Measurements from ENCODE around the gene PCDH11Y.
"Not testable (repeated sequence)": the region's sequence is repeated elsewhere in the genome, so short reads cannot be mapped to it uniquely, and the experiment has no call there.

PCDH11Y gene

DNA sequence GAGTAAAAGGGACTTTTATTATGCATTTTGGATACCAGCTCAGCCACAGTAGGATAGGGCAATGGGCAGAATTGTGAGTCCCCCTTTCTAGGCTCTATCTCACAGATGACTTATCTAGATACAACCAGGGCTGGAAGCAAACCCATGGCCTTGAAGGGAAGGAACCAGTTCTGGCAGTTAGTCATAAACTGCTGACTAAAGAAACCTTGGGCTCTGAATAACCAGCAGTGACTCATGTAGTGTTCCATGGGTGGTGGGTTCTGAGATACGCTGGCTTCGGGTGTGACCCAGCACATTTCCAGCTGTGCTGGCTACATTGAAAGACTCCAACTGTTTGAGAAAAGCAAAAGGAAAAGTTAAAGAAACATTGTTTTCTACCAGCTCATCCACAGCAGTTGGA lies 679.2 kb downstream of the PCDH11Y start:
- H3K4me1 ChIP-seq (ENCODE audit: insufficient read depth, low read length); H3K9me3 ChIP-seq (ENCODE audit: control insufficient read depth, insufficient read depth, low read length); H3K9ac ChIP-seq (ENCODE audit: low read depth, low read length); H3K36me3 ChIP-seq (ENCODE audit: insufficient read depth, low read length): not testable (repeated sequence)

DNA sequence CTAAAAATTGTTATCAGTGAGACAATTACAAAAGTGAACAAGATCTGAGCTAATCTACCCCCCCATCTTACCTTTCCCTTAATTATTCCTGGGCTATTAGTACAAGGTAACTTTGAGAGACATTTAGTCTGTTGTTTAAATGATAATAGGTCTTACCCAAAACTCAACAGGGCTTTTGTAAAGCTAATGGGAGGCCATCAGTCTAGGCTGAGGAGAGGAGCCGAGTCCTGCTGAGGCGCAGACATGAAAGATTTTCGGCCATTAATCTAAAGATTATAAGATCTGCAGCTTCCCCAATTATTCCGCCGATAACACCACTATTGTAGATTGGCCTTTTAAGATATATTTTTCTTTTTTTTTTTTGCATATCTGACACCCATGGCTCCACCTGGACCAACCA lies 708.6 kb downstream of the PCDH11Y start:
- not testable (repeated sequence) for H3K9me3 ChIP-seq (ENCODE audit: control insufficient read depth, insufficient read depth, low read length); H3K4me1 ChIP-seq (ENCODE audit: insufficient read depth, low read length); H3K9ac ChIP-seq (ENCODE audit: low read depth, low read length); H3K36me3 ChIP-seq (ENCODE audit: insufficient read depth, low read length)

DNA sequence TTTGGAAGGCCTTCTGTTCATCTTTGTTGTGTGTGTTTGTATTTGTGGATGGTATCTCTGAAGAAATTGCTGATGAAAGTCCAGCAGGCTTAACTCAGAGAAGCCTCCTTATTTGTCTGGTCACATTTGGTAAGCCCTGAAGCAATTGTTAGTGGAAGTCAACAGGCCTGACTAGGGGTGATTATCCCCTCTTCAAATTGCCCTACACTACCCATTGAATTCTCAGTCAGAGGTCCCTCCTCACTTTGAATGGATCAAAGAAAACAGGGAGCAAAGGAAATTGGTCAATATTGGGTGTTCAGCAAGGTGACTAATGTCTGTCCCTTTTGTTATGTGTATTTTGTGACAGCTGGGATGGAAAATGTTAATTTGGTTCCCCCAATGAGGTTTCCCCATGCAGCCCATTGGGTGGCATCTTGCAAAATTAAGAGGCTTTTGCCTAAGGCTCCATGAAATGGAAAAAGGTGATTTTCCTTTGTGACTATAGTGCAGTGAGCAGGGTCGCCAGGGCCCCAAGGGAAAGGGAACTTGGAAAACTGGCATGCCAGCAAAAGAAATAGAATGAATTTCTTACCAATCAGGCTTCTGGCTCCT lies 709.8 kb downstream of the PCDH11Y start:
- not testable (repeated sequence) for H3K4me1 ChIP-seq (ENCODE audit: insufficient read depth, low read length); H3K9me3 ChIP-seq (ENCODE audit: control insufficient read depth, insufficient read depth, low read length); H3K9ac ChIP-seq (ENCODE audit: low read depth, low read length); H3K36me3 ChIP-seq (ENCODE audit: insufficient read depth, low read length)

DNA sequence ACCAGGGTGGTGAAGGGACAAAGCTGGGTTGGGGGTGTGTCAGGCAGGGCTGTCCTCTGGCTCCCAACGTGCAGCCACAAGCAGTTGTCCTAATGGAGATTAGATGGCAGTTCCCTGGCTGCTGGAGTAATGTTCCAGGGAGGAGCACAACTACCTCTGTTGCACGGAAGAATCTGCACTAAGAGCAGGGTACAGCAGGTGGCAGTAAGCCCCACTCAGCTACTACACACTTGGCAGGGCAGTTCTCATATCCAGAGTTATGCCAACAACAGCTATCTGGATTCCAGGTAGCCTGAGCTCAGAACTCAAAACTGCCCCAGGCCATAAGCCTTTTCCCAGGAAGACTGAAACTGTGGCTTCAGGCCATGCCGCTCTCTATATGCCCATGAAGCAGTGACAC lies 761.3 kb downstream of the PCDH11Y start:
- not testable (repeated sequence) for H3K4me1 ChIP-seq (ENCODE audit: insufficient read depth, low read length); H3K9ac ChIP-seq (ENCODE audit: low read depth, low read length); H3K36me3 ChIP-seq (ENCODE audit: insufficient read depth, low read length); H3K9me3 ChIP-seq (ENCODE audit: control insufficient read depth, insufficient read depth, low read length)

DNA sequence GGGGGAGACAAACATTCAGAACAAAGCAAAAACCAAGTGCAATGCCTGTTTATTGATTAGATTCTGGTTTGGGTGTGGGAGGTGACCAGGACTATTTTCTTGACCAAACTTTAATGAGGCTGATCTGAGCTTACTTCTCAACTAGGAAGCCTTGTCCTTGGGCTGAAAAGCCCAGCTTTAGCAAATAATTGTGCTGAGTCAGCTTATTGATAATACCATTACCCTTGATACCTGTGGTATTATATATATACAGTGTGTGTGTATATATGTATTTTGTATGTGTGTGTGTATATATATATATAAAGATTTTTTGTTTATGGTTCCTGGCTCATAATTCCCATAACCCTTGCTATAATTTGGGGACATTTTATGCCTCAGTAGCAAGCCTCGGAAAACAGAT lies 776.4 kb downstream of the PCDH11Y start:
- not testable (repeated sequence) for H3K9ac ChIP-seq (ENCODE audit: low read depth, low read length); H3K36me3 ChIP-seq (ENCODE audit: insufficient read depth, low read length); H3K9me3 ChIP-seq (ENCODE audit: control insufficient read depth, insufficient read depth, low read length); H3K4me1 ChIP-seq (ENCODE audit: insufficient read depth, low read length)
